HG03064 (cell line): ENCODE data around the gene ZFP36.
A peak's percentile ranks its signal among the peaks of the same experiment; 100 is the strongest.
"Not testable (repeated sequence)": the region's sequence is repeated elsewhere in the genome, so short reads cannot be mapped to it uniquely, and the experiment has no call there.

ENCODE experiments used
- ATAC-seq: cut with Tn5 transposase; IDR thresholded peaks from one replicate; pipeline ENCODE4 v1.9.1; 2021; ENCODE audit warnings: low read depth; ENCODE audit not compliant: unreplicated experiment

ZFP36 gene

DNA sequence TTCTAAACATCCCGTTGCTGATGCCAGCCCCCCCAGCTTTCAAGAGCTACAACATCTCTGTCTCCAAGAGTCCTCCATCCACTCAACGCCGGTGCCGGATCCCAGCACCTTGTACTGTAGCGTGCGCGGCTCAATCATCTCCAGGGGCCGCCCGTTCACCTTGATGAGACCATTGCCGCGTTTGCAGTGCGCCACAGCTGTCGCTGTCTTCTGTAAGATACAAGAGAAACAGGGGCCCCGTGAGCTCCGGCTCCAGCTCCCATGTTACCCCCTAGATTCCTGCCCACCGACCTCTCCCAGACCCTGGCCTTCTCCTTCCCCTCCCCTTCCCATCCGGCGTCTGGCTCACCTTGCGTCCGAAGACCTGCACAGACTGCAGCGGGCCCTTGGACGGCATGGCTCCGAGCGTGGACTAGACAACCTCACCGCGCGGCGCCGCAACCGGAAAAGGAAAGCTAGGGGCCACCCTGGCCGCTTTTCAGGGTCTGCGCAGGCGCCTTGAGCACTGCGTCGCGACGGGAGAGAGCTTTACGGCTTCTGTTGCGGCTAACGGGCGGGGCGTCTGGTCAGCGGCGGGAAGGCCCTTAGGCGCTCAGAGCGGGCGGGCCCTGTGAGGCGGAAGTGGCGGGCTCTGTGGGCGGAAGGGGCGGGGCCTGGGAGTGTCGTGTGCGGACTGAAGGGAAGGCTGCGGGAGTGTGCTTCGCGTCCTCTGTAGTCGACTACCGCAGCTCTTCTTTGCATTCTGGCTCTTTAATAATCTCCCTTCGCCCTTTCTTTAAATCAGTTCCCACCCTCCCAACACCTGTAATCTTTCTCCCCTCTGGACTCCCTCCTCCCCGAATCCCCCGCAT is 29.1 kb downstream of the ZFP36 start, which contains the start of gene RPS16:
Gene RPS16 (minus strand): TSS at position 451 of the 851 bp plus-strand sequence. CDS start 54 bp downstream, at position 397.
- peak; percentile 64 for ATAC-seq

- no peak for ATAC-seq
Observed at GRCh38 chr19:39436350-39436716, 29.7 kb downstream of the ZFP36 start.

GRCh38 chr19:39438270-39438934 is 31.8 kb downstream of the ZFP36 start:
- ATAC-seq, result no peak

DNA sequence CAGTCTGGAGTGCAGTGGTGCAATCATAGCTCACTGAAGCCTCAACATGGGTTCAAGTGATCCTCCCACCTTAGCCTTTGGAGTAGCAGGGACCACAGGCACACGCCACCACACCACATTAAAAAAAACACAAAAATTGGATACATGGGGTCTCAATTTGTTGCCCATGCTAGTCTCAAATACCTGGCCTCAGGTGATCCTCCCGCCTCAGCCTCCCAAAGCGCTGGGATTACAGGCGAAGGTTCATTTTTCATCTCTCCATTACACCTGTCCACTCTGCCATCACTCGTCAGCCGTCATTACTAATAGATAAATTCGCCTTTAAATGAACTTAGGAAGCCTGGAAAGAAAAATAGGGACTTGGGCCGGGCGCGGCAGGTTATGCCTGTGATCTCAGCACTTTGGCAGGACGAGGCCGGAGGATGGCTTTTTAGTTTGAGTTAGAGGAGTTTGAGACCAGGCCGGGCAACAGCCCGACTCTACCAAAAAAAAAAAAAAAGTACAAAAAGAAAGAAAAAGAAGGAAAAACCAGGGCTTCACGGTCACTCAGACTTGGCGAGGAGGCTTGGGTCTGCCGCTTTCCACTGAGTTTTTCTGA is 38.0 kb downstream of the ZFP36 start:
- no peak for ATAC-seq

- peak; percentile 77 for ATAC-seq
Observed at GRCh38 chr19:39445196-39446111, 38.8 kb downstream of the ZFP36 start, which contains the start of gene SUPT5H. SUPT5H (plus strand) TSS chr19:39445582; CDS start chr19:39445891, 309 bp downstream.

DNA sequence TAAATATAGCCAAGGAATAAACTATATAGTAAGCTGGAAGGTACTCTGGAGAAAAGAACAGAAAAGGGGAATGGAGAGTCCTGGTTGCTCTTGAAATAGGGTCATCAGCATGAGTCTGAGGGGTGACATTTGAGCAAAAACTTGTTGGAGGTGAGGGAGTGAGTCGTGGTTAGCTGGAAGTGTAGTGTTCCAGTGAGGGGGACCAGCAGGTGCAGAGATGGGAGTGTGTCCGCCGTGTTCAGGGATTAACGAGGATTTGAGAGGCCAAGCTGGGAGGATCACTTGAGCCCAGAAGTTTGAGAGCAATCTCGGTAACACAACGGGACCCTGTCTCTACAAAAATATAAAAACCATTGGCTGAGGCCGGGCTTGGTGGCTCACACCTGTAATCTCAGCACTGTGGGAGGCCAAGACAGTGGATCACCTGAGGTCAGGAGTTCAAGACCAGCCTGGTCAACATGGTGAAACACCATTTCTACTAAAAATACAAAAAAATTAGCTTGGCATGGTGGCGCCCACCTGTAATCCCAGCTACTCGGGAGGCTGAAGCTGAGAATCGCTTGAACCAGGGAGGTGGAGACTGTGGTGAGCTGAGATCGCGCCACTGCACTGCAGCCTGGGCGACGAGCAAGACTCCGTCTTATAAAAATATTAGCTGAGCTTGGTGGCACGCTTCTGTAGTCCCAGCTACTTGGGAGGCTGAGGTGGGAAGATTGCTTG is 39.9 kb downstream of the ZFP36 start:
- no peak for ATAC-seq

DNA sequence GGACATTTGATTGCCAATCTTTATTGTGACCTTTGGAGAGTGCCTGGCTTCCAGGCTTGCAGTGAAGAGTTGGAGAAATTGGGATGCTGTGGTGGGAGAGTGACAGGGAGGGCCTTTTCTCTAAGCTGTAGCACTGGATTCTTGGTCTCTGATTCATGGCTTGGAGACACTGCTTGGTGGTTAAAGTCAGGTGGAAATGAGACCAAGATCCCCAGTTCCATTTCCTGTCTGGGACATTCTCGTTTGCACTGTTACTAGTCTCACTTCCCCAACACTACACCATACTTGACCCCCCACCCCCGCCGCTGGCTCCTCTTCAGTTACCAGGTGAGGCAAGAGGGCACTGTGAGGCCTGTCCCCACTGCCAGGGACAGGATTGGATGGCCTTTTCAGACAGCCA is 41.6 kb downstream of the ZFP36 start:
- no peak for ATAC-seq

DNA sequence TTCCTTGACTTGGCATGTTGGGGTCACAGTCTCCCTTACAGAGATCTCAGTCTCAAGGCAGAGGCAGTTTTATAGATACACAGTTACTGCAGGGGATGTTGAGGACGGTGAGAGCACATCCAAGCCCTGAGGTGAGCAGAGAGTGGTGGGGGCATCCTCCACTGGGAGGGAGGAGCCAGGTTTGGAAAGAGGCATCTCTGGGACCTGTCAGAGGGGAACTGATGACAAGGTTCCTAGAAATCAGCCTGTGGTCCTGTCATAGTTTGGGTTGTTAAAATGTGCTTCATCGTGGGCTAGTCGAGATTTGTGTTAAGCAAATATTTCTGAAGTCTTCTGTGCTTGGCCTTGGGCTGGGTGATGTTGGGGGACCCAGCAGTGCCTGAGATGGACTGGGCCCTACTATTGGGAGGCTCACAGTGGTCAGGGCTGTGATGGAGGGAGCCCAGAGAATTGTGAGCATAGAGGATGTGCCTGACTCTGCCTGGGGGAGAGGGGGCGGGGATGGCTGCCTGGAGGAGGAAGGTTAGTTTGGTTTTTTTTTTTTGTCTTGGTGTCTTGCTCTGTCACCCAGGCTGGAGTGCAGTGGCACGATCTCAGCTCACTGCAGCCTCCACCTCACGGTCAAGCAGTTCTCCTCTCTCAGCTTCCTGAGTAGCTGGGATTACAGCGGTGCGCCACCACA is 42.6 kb downstream of the ZFP36 start:
- ATAC-seq, result no peak

DNA sequence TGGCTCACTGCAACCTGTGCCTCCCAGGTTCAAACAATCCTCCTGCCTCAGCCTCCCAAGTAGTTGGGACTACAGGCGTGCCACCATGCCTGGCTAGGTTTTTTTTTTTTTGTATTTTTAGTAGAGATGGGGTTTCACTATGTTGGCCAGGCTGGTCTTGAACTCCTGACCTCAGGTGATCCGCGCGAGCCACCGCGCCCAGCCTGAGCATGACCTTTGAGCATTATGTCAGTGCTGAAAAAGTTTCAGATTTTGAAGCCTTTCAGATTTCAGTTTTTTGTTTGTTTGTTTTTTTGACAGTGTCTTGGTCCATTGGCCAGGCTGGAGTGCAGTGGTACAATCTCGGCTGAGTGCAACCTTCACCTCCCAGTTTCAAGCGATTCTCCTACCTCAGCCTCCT is 44.6 kb downstream of the ZFP36 start:
- not testable (repeated sequence) for ATAC-seq
